IMR-90 (cell line): ENCODE measurements around the gene SERPINB1.

ENCODE experiments used
- CEBPB ChIP-seq: IDR thresholded peaks from 2 replicates; pipeline ENCODE4 v1.6.1; 2012; ENCODE audit warnings: low read depth, low read length, improper control_type of control experiment
- MAZ ChIP-seq: IDR thresholded peaks from 2 replicates; pipeline ENCODE4 v1.6.1; 2012; ENCODE audit warnings: low read depth, mild to moderate bottlenecking, low read length, improper control_type of control experiment, moderate library complexity, borderline replicate concordance
- MXI1 ChIP-seq: IDR thresholded peaks from 2 replicates; pipeline ENCODE4 v1.6.1; 2012; ENCODE audit warnings: low read depth, mild to moderate bottlenecking, low read length, moderate library complexity, borderline replicate concordance
- POLR2A ChIP-seq: IDR thresholded peaks from 2 replicates; pipeline ENCODE4 v1.6.1; 2012; ENCODE audit warnings: mild to moderate bottlenecking, low read depth, low read length
- RAD21 ChIP-seq: IDR thresholded peaks from 2 replicates; pipeline ENCODE4 v1.6.1; 2012; ENCODE audit warnings: low read length, improper control_type of control experiment
- RCOR1 ChIP-seq: IDR thresholded peaks from 2 replicates; pipeline ENCODE4 v1.6.1; 2012; ENCODE audit warnings: mild to moderate bottlenecking, low read length, improper control_type of control experiment; ENCODE audit not compliant: insufficient replicate concordance
- SMC3 ChIP-seq: fragments of 150-350 bp; IDR thresholded peaks from 2 replicates; pipeline ENCODE4 v1.6.1; 2016; ENCODE audit warnings: low read depth, mild to moderate bottlenecking, antibody characterized with exemption, low read length, moderate library complexity
- TF ChIP-seq, protein P1 (sequence below): conservative IDR thresholded peaks from 2 replicates; pipeline ENCODE4 v1.5.1; 2012; ENCODE audit warnings: mild to moderate bottlenecking, low read depth, low read length, improper control_type of control experiment

DNA sequence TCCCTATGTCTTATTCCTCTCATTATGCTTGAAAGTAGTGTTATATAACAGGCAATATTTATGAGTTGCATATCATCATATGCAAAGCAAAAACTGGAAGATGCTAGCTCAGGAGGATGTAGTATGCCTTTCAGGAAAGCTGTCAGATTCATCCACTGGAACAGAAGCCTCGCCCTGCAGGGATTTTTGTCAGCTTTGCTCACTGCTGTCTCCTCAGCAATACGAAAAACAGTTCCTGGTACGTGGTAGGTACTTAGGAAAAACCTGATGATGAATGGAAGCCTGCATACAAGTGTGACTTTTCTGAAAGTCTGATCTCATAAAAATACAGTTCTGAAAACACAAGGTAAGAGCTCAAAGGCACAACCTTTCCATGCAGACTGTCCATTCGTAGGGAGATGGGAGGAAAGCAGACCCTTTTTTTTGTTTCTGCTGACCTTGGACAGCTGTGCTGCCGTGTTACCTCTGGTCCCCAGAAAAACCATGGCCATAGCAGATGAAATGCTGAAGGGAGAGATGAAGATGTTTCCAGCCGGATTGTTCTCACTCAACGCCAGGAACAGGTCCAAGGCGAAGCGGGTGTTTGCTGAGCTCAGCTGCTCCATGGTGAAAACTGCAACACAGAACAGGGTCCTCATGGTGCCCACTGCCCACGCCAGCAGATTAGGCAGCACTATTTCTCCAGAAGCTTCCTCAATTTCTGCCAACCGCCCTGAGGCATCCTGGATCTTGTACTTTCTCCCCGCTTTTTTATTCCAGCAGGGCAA is 1.5 kb downstream of the SERPINB1 start:
- no peak for TF ChIP-seq RAD21
- no peak for TF ChIP-seq SMC3
- TF ChIP-seq, protein P1, sequence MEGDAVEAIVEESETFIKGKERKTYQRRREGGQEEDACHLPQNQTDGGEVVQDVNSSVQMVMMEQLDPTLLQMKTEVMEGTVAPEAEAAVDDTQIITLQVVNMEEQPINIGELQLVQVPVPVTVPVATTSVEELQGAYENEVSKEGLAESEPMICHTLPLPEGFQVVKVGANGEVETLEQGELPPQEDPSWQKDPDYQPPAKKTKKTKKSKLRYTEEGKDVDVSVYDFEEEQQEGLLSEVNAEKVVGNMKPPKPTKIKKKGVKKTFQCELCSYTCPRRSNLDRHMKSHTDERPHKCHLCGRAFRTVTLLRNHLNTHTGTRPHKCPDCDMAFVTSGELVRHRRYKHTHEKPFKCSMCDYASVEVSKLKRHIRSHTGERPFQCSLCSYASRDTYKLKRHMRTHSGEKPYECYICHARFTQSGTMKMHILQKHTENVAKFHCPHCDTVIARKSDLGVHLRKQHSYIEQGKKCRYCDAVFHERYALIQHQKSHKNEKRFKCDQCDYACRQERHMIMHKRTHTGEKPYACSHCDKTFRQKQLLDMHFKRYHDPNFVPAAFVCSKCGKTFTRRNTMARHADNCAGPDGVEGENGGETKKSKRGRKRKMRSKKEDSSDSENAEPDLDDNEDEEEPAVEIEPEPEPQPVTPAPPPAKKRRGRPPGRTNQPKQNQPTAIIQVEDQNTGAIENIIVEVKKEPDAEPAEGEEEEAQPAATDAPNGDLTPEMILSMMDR: no peak
- TF ChIP-seq CEBPB: no peak
- no peak for TF ChIP-seq RCOR1
- no peak for TF ChIP-seq POLR2A
- TF ChIP-seq MAZ: no peak
- TF ChIP-seq MXI1: no peak
